Activated CD8-positive, alpha-beta T cell treated with anti-CD3 and anti-CD28 coated beads for 36 hours (primary cell): ENCODE data around the gene ENTPD7. TPM values are rescaled to one million over a fixed set of nuclear protein-coding genes. Genes with fewer than 3 reads are reported as not detected.
A peak's percentile ranks its signal among the peaks of the same experiment; 100 is the strongest.
"Not testable (repeated sequence)": the region's sequence is repeated elsewhere in the genome, so short reads cannot be mapped to it uniquely, and the experiment has no call there.

Experiments
- ATAC-seq: fragments of 200-7000 bp; cut with Tn5 transposase; one replicate; pipeline ENCODE4 v1.10.0; 2021; ENCODE audit warnings: mild to moderate bottlenecking, moderate library complexity
- CTCF ChIA-PET: fragments of 350-600 bp; sonication (Branson Sonifier 250); formaldehyde crosslinking; loops from one replicate; lab custom pipeline; 2021; ENCODE audit warnings: antibody characterized with exemption; lab: Charles Lee
- POLR2A ChIA-PET: fragments of 350-600 bp; sonication (Branson Sonifier 250); formaldehyde crosslinking; loops from one replicate; lab custom pipeline; 2021; ENCODE audit warnings: antibody characterized with exemption; lab: Charles Lee
- DNase-seq: peaks from one replicate; pipeline ENCODE4 v3.0.0-alpha.2; 2020
- H3K27ac Mint-ChIP-seq: one replicate; pipeline ENCODE4 v1.8.0; 2021; ENCODE audit warnings: mild to moderate bottlenecking, mixed read lengths
- H3K27me3 Mint-ChIP-seq: one replicate; pipeline ENCODE4 v1.8.0; 2021; ENCODE audit warnings: mixed read lengths
- H3K36me3 Mint-ChIP-seq: one replicate; pipeline ENCODE4 v1.8.0; 2021; ENCODE audit warnings: low read depth, mixed read lengths
- H3K4me1 Mint-ChIP-seq: one replicate; pipeline ENCODE4 v1.8.0; 2021; ENCODE audit warnings: low read depth, mixed read lengths
- H3K4me3 Mint-ChIP-seq: one replicate; pipeline ENCODE4 v1.8.0; 2021; ENCODE audit warnings: mild to moderate bottlenecking, moderate library complexity, mixed read lengths
- H3K9me3 Mint-ChIP-seq: one replicate; pipeline ENCODE4 v1.8.0; 2021; ENCODE audit warnings: mixed read lengths
- CTCF ChIP-seq: fragments of 200-600 bp; IDR thresholded peaks from one replicate; pipeline ENCODE4 v1.8.0; 2022; ENCODE audit warnings: antibody characterized with exemption, mild to moderate bottlenecking
- intact Hi-C: fragments of 100-400 bp; cut with micrococcal nuclease; formaldehyde crosslinking; loops from one replicate; pipeline ENCODE4 v1.10.0; 2022
- total RNA-seq, 2 experiments: library from RNA; stranded (reverse); gene quantifications; one replicate each; pipeline ENCODE4 v1.2.3, GENCODE V29; 2021

The ENTPD7 gene
- total RNA-seq, 2 experiments from 2014 or later, result 1.9 to 2.2 TPM

GRCh38 chr10:99733366-99733765 is 74.1 kb downstream of the ENTPD7 start:
- Mint-ChIP-seq H3K4me1 (peaks cover 38% of the 10 kb centered on the region), H3K4me3 (peak overlapping the region; percentile 75), H3K27ac (peak overlapping the region; percentile 36), H3K27me3 (no peaks in the 10 kb centered on the region), H3K9me3 (peaks cover 3% of the 10 kb centered on the region), H3K36me3 (peaks cover 49% of the 10 kb centered on the region)
- ATAC-seq (no peak), DNase-seq (no peak)
- TF ChIP-seq CTCF, result no peak
- intact Hi-C loops, result no loop called here
- ChIA-PET CTCF (interaction anchor here (1.2 to 1.8 kb wide), 6 partner anchors 10 to 273 kb away, joined by 3 to 8 read pairs (median 3); no protein-coding TSS in a partner anchor), POLR2A (interaction anchor here (1.8 to 2.4 kb wide), 2 partner anchors 114 to 117 kb away, joined by 11 to 26 read pairs; partner anchors contain the start of gene SLC25A28)

- CTCF ChIA-PET, result interaction anchor here (1.5 kb wide), 1 partner anchor 9 kb away, joined by 3 read pairs; no protein-coding TSS in a partner anchor
- H3K9me3 Mint-ChIP-seq, H3K4me3 Mint-ChIP-seq: not testable (repeated sequence)
These were observed 74.8 kb downstream of the ENTPD7 start for GRCh38 chr10:99734111-99734510.

GRCh38 chr10:99740260-99740659 is 81.0 kb downstream of the ENTPD7 start:
- Mint-ChIP-seq H3K9me3 (peaks cover 17% of the 10 kb centered on the region), H3K4me3 (no peak overlapping the region), H3K4me1 (peaks cover 34% of the 10 kb centered on the region), H3K27me3 (no peaks in the 10 kb centered on the region), H3K36me3 (peaks cover 79% of the 10 kb centered on the region), H3K27ac (no peak overlapping the region)
- ATAC-seq (no peak), DNase-seq (no peak)
- ChIA-PET CTCF (interaction anchor here (0.7 to 1.8 kb wide), 2 partner anchors 8 to 105 kb away, joined by 3 to 5 read pairs; partner anchors contain the start of gene CUTC), POLR2A (interaction anchor here (1.1 to 1.7 kb wide), 2 partner anchors 7 to 8 kb away, joined by 4 read pairs; partner anchors contain the start of genes COX15 and CUTC)
- no peak for TF ChIP-seq CTCF
- intact Hi-C loops, result no loop called here

More at GRCh38 chr10:99734111-99734510, 74.8 kb downstream of the ENTPD7 start:
- POLR2A ChIA-PET, ATAC-seq, DNase-seq, intact Hi-C loops, H3K27ac Mint-ChIP-seq, H3K27me3 Mint-ChIP-seq: not testable (repeated sequence)
- peaks cover 34% of the 10 kb centered on the region for H3K4me1 Mint-ChIP-seq
- peaks cover 54% of the 10 kb centered on the region for H3K36me3 Mint-ChIP-seq

GRCh38 chr10:99740933-99741559 is 81.7 kb downstream of the ENTPD7 start:
- Mint-ChIP-seq H3K4me1 (peaks cover 29% of the 10 kb centered on the region), H3K36me3 (peaks cover 79% of the 10 kb centered on the region), H3K27me3 (no peaks in the 10 kb centered on the region), H3K27ac (no peak overlapping the region), H3K4me3 (no peak overlapping the region), H3K9me3 (peaks cover 17% of the 10 kb centered on the region)
- intact Hi-C loops, result no loop called here
- no peak for DNase-seq
- ChIA-PET POLR2A (interaction anchor here (1.1 to 1.7 kb wide), 2 partner anchors 8 to 9 kb away, joined by 4 read pairs; partner anchors contain the start of genes COX15 and CUTC), CTCF (interaction anchor here (0.7 to 1.8 kb wide), 2 partner anchors 8 to 105 kb away, joined by 3 to 5 read pairs; partner anchors contain the start of gene CUTC)
- TF ChIP-seq CTCF, result no peak
- no peak for ATAC-seq

GRCh38 chr10:99742254-99742653 is 82.9 kb downstream of the ENTPD7 start:
- ChIA-PET CTCF (interaction anchor here (0.7 kb wide), 1 partner anchor 130 kb away, joined by 3 read pairs; no protein-coding TSS in a partner anchor), POLR2A (interaction anchor here (0.6 to 1.3 kb wide), 2 partner anchors 10 to 631 kb away, joined by 4 to 6 read pairs; partner anchors contain the start of gene CUTC)

More at GRCh38 chr10:99742254-99742653, 82.9 kb downstream of the ENTPD7 start:
- Mint-ChIP-seq H3K9me3 (peaks cover 16% of the 10 kb centered on the region), H3K27ac (no peak overlapping the region), H3K4me3 (no peak overlapping the region), H3K36me3 (peaks cover 75% of the 10 kb centered on the region), H3K27me3 (no peaks in the 10 kb centered on the region), H3K4me1 (peaks cover 25% of the 10 kb centered on the region)
- DNase-seq, result no peak
- ATAC-seq, result no peak
- intact Hi-C loops, result no loop called here
- TF ChIP-seq CTCF, result no peak
